Upper lobe of left lung (tissue), 6 donors: ENCODE data around the gene DERA. TPM values are rescaled to one million over a fixed set of nuclear protein-coding genes. Genes with fewer than 3 reads are reported as not detected.

ENCODE experiments used
- ATAC-seq, 2 donors: fragments of 200-7000 bp; cut with Tn5 transposase; one replicate each; pipeline ENCODE4 v1.9.1; 2022; ENCODE audit warnings: mild to moderate bottlenecking in 2 of 2, moderate library complexity in 2 of 2; ENCODE audit not compliant: low FRiP score in 2 of 2
- DNase-seq, 2 donors: peaks; one replicate each; pipeline ENCODE4 v3.0.0-alpha.2; 2019 to 2020
- H3K27ac ChIP-seq, 4 donors: fragments of 200-600 bp; sonication (generic); one replicate each; pipeline ENCODE4 v1.5.1; 2016 to 2019
- H3K27me3 ChIP-seq, 4 donors: fragments of 200-600 bp; sonication (generic); one replicate each; pipeline ENCODE4 v1.5.1; 2017 to 2019
- H3K36me3 ChIP-seq, 4 donors: fragments of 200-600 bp; sonication (generic); one replicate each; pipeline ENCODE4 v1.5.1; 2016 to 2019
- H3K4me1 ChIP-seq, 4 donors: fragments of 200-600 bp; sonication (generic); one replicate each; pipeline ENCODE4 v1.5.1; 2018 to 2019
- H3K4me3 ChIP-seq, 4 donors: fragments of 200-600 bp; sonication (generic); one replicate each; pipeline ENCODE4 v1.5.1; 2017 to 2019; ENCODE audit warnings: mild to moderate bottlenecking in 2 of 4, moderate library complexity in 1 of 4
- H3K9me3 ChIP-seq, 4 donors: fragments of 200-600 bp; sonication (generic); one replicate each; pipeline ENCODE4 v1.5.1; 2018 to 2019
- EP300 ChIP-seq, 4 donors: sonication (generic); formaldehyde crosslinking; IDR thresholded peaks; one replicate each; pipeline ENCODE4 v1.5.1; 2017; ENCODE audit warnings: antibody characterized with exemption in 4 of 4, control low read depth in 2 of 4
- POLR2A ChIP-seq, 4 donors: fragments of 450-650 bp; IDR thresholded peaks; one replicate each; pipeline ENCODE4 v1.5.1; 2016 to 2017; ENCODE audit warnings: antibody characterized with exemption in 4 of 4, mild to moderate bottlenecking in 2 of 4
- POLR2AphosphoS5 ChIP-seq, 2 donors: sonication (generic); formaldehyde crosslinking; IDR thresholded peaks; one replicate each; pipeline ENCODE4 v1.5.1; 2017; ENCODE audit warnings: antibody characterized with exemption in 2 of 2
- WGBS, 2 donors: methylation state at CpG; one replicate each; pipeline ENCODE4 v1.1.5; 2017 to 2018; 5-methylcytosine and 5-hydroxymethylcytosine counted together
- total RNA-seq, 6 donors: library from RNA; depleted of rRNA in 4 of 6; stranded (reverse); fragments of >200 nt in 4 of 6; gene quantifications; one replicate each; pipeline versions ENCODE4 v1.1.0 to v1.2.1, GENCODE V29; 2016 to 2021
- TF ChIP-seq, protein P1 (sequence below), 6 experiments: fragments of 450-650 bp in 4 of 6; fragments of 200-600 bp in 2 of 6; sonication (generic) in 2 of 6; IDR thresholded peaks; one replicate each; pipeline ENCODE4 v1.5.1; 2016 to 2019; ENCODE audit warnings: antibody characterized with exemption in 6 of 6
- donor health status: DM: no; HTN: no; CAD: no; lungs with moderate emphysema.
- donor health status: DM: no; HTN: yes; CAD: no; lungs with severe emphysema.

Gene DERA
- total RNA-seq, 6 donors from 2014 or later: 13.6 to 63.8 (median 39.2) TPM

DNA sequence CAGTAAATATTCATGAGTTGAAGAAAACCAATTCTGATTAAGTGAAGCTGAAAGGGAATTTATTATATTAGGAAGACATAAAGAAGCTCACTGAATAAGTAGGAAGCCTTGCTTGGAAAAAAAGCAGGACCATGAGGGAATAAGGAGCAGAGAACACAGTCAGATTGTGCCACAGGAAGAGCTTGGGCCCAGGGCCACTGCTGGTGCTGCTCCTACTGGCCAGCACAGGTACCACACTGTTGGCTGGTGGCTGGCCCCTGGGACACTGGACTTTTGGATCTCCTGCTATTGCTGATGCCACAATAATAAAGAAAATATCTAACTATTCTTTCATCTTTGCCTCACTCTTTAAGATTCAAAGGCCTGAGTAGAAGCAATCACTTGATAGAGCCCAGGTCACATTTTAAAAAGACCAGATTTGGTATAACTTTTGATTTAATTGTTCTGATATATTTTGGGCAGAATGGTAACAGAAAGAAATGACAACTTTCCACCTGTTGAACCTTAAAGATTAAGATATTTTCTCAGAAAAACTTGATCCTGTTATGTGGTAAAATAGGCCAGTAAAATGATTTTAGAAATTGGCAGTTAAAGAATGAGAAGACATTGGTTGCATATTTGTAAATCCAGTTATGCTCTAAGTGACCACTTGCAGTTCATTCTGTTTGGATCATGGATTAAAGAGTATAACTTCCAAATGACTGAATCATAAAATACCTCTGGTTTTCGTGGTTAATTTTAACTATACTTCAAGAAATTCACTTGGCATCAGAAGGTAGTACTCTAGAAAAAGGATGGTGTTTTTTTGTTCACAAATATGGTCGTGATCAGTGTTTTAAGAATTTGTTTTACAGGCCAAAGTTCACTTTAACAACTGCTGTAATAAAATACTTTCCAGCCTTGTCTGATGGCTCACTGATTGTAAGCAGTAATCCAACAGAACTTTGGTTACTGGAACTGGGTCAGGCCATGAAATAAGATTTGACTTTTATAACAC is 68.3 kb downstream of the DERA start:
- no peak for TF ChIP-seq POLR2AphosphoS5 (IDR thresholded peaks at IDR 0.05)
- TF ChIP-seq POLR2A (IDR thresholded peaks at IDR 0.05): no peak
- TF ChIP-seq, protein P1, sequence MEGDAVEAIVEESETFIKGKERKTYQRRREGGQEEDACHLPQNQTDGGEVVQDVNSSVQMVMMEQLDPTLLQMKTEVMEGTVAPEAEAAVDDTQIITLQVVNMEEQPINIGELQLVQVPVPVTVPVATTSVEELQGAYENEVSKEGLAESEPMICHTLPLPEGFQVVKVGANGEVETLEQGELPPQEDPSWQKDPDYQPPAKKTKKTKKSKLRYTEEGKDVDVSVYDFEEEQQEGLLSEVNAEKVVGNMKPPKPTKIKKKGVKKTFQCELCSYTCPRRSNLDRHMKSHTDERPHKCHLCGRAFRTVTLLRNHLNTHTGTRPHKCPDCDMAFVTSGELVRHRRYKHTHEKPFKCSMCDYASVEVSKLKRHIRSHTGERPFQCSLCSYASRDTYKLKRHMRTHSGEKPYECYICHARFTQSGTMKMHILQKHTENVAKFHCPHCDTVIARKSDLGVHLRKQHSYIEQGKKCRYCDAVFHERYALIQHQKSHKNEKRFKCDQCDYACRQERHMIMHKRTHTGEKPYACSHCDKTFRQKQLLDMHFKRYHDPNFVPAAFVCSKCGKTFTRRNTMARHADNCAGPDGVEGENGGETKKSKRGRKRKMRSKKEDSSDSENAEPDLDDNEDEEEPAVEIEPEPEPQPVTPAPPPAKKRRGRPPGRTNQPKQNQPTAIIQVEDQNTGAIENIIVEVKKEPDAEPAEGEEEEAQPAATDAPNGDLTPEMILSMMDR (IDR thresholded peaks at IDR 0.05): peak in 5 of 6 experiments; percentile 14 to 48 (median 35)
- no peak for TF ChIP-seq EP300 (IDR thresholded peaks at IDR 0.05)
- Histone ChIP-seq H3K36me3 (peaks cover 0 to 24% (median 0%) of the 10 kb centered on the region in 4 donors), H3K27ac (peak overlapping the region; percentile 26 to 85 (median 54)), H3K27me3 (no peaks in the 10 kb centered on the region), H3K9me3 (no peaks in the 10 kb centered on the region), H3K4me3 (no peak overlapping the region), H3K4me1 (peaks cover 4 to 36% (median 19%) of the 10 kb centered on the region in 4 donors)
- DNase-seq (peak in 1 of 2 donors; percentile 14), ATAC-seq (peak in 1 of 2 donors; percentile 57)
- WGBS, 2 donors: 60 to 74% methylated on average over 2 of the region's 2 CpGs

GRCh38 chr12:15982071-15982470 is 70.9 kb downstream of the DERA start:
- H3K4me1 ChIP-seq: peaks cover 4 to 39% (median 19%) of the 10 kb centered on the region in 4 donors
- H3K4me3 ChIP-seq: no peak overlapping the region
- H3K27me3 ChIP-seq: no peaks in the 10 kb centered on the region
- H3K9me3 ChIP-seq: no peaks in the 10 kb centered on the region
- DNase-seq: no peak
- 63 to 67% methylated on average over 5 of the region's 5 CpGs for WGBS, 2 donors
- ATAC-seq: no peak
- no peak for TF ChIP-seq POLR2AphosphoS5 (IDR thresholded peaks at IDR 0.05)
- TF ChIP-seq, protein P1 (IDR thresholded peaks at IDR 0.05): no peak
- TF ChIP-seq POLR2A (IDR thresholded peaks at IDR 0.05): no peak
- no peak for TF ChIP-seq EP300 (IDR thresholded peaks at IDR 0.05)
- no peak overlapping the region for H3K27ac ChIP-seq
- peaks cover 0 to 18% (median 0%) of the 10 kb centered on the region in 4 donors for H3K36me3 ChIP-seq

DNA sequence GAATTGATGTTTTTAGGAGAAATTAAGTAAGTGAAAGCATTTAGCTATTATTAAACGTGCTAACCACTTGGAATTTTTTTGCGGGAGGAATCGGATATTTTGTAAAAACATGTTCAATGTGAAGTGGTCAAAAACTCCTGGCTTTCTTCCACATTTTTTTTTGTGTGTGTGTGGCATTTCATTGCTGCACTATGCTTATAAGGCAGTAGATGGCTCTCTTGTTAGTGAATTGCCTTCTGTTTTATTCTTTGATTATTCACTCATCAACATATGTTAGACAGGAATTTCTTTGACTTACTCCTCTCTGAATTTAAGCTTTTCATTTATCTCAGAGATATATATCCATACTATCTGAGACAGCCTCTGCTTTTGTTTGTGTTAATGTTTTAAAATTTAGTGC is 71.3 kb downstream of the DERA start:
- ATAC-seq (peak in 1 of 2 donors; percentile 39), DNase-seq (no peak)
- H3K27me3 ChIP-seq: no peaks in the 10 kb centered on the region
- H3K4me3 ChIP-seq: no peak overlapping the region
- peak overlapping the region in 1 of 4 donors; percentile 46 for H3K27ac ChIP-seq
- TF ChIP-seq, protein P1 (IDR thresholded peaks at IDR 0.05): peak in 4 of 6 experiments; percentile 13 to 40 (median 32)
- no peak for TF ChIP-seq POLR2A (IDR thresholded peaks at IDR 0.05)
- peaks cover 0 to 14% (median 0%) of the 10 kb centered on the region in 4 donors for H3K36me3 ChIP-seq
- peaks cover 4 to 39% (median 19%) of the 10 kb centered on the region in 4 donors for H3K4me1 ChIP-seq
- 55 to 58% methylated on average over 3 of the region's 3 CpGs for WGBS, 2 donors
- no peaks in the 10 kb centered on the region for H3K9me3 ChIP-seq

DNA sequence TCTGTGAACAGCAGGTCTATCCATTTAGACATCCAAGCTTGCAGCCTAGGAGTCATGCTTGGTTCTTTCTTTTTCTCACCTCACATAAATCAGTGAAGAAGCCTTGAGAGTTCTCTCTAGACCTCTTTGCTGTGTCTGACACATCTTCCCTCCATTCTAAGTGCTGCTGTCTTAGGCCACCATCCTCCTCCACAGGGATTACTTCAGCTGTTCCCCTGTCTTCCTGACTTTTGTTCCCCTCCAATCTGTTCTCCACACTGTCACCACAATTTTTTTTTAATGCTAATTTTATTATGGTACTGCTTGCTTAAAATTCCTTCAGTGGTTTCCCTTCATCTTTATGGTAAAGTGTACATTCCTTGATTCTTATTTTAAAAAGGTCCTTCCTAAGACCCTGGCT is 71.8 kb downstream of the DERA start:
- peak overlapping the region in 2 of 4 donors; percentile 46 to 52 for H3K27ac ChIP-seq
- no peak for DNase-seq
- no peak overlapping the region for H3K4me3 ChIP-seq
- H3K4me1 ChIP-seq: peaks cover 4 to 35% (median 17%) of the 10 kb centered on the region in 4 donors
- H3K9me3 ChIP-seq: no peaks in the 10 kb centered on the region
- TF ChIP-seq, protein P1 (IDR thresholded peaks at IDR 0.05): no peak
- TF ChIP-seq POLR2A (IDR thresholded peaks at IDR 0.05) (no peak), POLR2AphosphoS5 (IDR thresholded peaks at IDR 0.05) (no peak), EP300 (IDR thresholded peaks at IDR 0.05) (no peak)
- H3K27me3 ChIP-seq: no peaks in the 10 kb centered on the region
- no peak for ATAC-seq
- H3K36me3 ChIP-seq: peaks cover 0 to 15% (median 4%) of the 10 kb centered on the region in 4 donors
